ENCODE data around the gene GH2.
"Not testable (repeated sequence)": the region's sequence is repeated elsewhere in the genome, so short reads cannot be mapped to it uniquely, and the experiment has no call there.

The GH2 gene

DNA sequence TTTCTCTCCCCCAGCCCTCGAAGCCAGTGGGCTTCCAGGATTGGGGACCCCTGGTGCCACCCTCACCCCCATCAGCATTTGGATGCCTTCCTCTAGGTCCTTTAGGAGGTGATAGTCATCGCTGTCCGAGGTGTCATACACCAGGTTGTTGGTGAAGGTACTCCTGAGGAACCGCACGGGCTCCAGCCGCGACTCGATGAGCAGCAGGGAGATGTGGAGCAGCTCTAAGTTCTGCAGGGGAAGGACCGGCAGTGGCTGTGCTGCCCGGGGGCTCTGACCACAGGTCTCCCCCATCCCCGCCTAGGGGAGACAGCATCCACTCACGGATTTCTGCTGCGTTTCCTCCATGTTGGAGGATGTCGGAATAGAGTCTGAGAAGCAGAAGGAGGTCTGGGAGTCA is 28.4 kb upstream of the GH2 start:
- no peak for DNase-seq

- DNase-seq, result not testable (repeated sequence)
Observed at GRCh38 chr17:63909586-63909985, 27.8 kb upstream of the GH2 start.

DNA sequence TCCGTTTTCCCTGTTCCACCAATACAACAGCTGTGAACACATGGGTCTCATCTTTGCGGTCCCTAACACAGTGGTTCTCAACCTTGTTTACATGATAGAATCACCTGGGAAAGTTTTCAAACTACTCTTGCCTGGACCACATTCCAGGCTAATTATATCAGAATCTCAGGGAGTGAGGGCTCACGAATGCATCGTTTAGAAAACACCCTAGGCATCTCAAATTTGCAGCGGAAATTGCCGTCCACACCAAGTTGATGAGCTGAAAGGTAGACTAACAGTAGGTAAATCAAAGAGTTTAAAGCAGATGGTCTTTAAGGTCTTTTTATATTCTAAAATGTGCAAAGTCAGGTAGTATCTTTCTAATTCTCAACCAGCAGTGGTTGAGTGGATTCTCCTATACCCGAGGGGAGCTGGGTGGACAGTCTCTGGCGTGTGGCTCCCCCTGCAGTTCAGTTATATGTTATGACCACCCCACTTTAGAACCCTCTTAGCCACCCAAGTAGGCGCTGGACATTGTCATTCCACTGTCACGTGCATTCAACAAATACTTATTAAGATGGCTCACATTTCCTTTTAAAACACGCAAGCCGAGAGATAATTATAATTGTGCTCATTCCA is 25.5 kb upstream of the GH2 start:
- peak; percentile 46 for DNase-seq

DNA sequence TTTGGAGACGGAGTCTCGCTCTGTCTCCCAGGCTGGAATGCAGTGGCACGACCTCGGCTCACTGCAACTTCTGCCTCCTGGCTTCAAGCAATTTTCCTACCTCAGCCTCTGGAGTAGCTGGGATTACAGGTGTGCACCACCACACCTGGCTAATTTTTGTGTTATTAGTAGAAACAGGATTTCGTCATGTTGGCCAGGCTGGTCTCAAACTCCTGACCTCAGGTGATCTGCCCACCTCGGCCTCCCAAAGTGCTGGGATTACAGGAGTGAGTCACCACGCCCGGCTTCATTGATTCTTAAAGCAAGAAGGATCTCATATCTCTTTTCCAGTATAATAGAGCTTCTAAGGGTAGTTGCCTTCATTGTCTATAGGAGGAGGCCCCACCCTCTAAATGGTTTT is 23.1 kb upstream of the GH2 start:
- DNase-seq, result not testable (repeated sequence)

- DNase-seq, result not testable (repeated sequence)
Observed at GRCh38 chr17:63903787-63904201, 22.1 kb upstream of the GH2 start.

GRCh38 chr17:63901971-63902370 is 20.2 kb upstream of the GH2 start:
- DNase-seq, result not testable (repeated sequence)

GRCh38 chr17:63898899-63899798 is 17.4 kb upstream of the GH2 start:
- peak; percentile 41 for DNase-seq

DNA sequence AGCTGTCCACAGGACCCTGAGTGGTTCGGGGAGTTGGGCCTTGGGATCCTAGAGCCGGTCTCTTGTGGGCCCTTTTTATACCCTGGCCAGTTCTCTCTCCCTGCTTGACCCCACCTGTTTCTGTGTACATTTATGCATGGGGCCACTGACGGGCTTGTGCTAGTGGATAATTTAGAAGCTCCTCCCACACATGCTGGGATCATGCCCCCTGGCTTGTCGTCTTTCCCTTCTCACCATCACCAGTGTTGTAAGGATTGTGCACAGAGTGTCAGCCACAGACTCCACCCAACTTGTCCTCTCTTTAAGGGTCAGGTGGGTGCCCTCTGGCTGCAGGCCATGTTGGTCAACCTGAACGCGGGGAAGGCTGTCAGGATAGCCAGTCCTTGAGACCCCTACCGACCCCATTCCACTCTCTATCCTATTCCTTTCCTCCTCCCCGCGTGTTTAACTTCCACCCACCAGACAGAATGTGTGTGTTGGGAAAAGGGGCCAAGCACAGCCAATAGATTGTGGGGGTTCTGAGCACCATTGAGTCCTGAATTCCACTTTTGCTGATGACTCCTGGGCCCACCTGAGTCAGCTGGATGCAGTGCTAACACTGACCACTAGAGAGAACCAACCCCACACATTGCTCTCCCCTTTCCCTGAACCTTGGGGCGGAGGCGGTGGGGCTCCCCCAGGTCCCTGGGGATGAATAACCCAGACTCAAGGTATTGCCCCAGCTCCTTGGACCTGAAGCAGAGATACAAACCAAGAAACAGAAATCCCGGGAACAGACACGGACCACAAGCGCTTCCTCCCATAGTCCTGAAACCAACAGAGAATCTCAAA is 15.0 kb upstream of the GH2 start, which contains the start of gene CSH1:
TSS of gene CSH1 (minus strand) at position 51 of the 831 bp plus-strand sequence. CDS start 63 bp downstream, outside the sequence.
- DNase-seq, result not testable (repeated sequence)

GRCh38 chr17:63894821-63895220 is 13.1 kb upstream of the GH2 start:
- DNase-seq, result not testable (repeated sequence)

DNA sequence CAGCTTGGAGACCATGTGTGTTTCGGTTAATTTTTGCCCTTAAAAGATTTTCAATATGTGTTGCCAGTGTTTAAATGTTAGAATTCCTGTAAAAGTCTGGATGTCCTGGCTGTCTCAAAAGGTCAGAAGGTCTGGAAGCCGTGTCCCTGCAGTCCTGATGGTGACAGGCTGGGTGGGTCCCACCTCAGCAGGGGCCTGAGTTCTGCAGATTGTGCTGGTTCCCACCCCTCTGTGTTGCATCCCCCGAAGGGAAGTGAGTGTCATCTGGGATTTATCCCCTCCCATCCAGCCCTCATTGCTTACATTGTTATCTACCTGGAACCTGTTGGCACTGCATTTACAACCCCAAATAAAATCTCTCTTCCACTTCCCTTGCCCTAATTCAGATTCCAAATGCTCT is 12.3 kb upstream of the GH2 start:
- DNase-seq, result not testable (repeated sequence)

- not testable (repeated sequence) for DNase-seq
Observed at GRCh38 chr17:63892316-63893037, 10.7 kb upstream of the GH2 start.

GRCh38 chr17:63889026-63889848 is 7.5 kb upstream of the GH2 start:
- not testable (repeated sequence) for DNase-seq

DNA sequence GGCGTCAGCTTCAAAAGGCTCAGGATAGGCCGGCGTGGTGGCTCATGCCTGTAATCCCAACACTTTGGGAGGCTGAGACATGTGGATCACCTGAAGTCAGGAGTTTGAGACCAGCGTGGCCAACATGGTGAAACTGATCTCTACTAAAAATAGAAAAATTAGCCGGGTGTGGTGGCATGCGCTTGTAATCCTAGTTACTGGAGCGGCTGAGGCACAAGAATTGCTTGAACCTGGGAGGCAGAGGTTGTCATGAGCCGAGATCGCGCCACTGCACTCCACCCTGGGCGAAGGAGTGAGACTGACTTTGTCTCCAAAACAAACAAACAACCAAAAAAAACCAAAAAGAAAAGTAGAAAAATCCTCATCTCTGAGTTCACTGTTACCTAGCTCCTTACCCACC is 3.4 kb upstream of the GH2 start:
- not testable (repeated sequence) for DNase-seq

DNA sequence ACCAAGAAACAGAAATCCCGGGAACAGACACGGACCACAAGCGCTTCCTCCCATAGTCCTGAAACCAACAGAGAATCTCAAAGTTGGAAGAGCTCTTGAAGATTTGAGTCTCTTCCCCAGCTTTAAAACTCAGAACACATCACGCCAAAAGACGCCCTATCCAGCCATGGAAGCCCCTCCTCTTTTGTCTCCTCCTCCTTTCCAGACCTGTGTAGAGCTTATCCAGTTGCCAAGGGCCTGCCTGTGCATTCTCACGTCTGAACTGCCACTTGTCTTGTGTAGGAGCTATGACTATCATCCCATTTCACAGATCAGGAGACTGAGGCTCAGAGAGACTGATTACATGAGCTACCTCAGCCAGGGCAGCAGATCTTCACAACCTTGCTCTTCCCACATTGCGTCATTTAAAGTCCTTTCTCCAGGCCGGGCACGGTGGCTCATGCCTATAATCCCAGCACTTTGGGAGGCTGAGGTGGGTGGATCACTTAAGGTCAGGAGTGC is 932 bp upstream of the GH2 start:
- DNase-seq, result not testable (repeated sequence)

DNA sequence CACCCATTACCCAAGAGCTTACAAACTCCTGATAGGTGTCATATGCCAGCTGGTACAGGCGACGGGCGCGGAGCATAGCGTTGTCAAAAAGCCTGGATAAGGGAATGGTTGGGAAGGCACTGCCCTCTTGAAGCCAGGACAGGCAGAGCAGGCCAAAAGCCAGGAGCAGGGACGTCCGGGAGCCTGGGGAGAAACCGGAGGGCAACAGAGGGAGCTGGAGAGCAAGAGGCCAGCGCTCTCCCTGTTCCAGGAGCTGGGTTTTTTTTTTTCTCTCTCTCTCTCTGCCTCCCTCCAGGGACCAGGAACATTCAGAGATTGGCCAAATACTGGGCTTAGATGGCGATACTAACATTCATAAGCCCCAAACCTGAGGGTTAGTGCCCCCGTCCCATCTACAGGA is 407 bp downstream of the GH2 start:
- not testable (repeated sequence) for DNase-seq

GRCh38 chr17:63880706-63881105 is 1.0 kb downstream of the GH2 start:
- DNase-seq, result no peak

GRCh38 chr17:63878413-63878812 is 3.3 kb downstream of the GH2 start:
- not testable (repeated sequence) for DNase-seq

DNA sequence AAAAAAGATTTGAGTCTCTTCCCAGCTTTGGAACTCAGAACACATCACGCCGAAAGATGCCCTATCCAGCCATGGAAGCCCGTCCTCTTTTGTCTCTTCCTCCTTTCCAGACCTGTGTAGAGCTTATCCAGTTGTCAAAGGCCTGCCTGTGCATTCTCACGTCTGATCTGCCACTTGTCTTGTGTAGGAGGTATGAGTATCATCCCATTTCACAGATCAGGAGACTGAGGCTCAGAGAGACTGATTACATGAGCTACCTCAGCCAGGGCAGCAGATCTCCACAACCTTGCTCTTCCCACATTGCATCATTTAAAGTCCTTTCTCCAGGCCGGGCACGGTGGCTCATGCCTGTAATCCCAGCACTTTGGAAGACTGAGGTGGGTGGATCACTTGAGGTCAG is 7.1 kb downstream of the GH2 start:
- not testable (repeated sequence) for DNase-seq

- DNase-seq, result not testable (repeated sequence)
Observed at GRCh38 chr17:63874061-63874626, 7.6 kb downstream of the GH2 start.

DNA sequence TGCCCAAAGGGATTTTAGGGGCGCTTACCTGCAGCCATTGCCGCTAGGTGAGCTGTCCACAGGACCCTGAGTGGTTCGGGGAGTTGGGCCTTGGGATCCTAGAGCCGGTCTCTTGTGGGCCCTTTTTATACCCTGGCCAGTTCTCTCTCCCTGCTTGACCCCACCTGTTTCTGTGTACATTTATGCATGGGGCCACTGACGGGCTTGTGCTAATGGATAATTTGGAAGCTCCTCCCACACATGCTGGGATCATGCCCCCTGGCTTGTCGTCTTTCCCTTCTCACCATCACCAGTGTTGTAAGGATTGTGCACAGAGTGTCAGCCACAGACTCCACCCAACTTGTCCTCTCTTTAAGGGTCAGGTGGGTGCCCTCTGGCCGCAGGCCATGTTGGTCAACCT is 8.2 kb downstream of the GH2 start, which contains the start of gene CSH2:
TSS of gene CSH2 (minus strand) at position 101 of the 400 bp plus-strand sequence. CDS start at position 38, 63 bp downstream.
- not testable (repeated sequence) for DNase-seq
